Calu3 (cell line): ENCODE results near the gene SEMA4F. TPM values are rescaled to one million over a fixed set of nuclear protein-coding genes. Genes with fewer than 3 reads are reported as not detected.

Experiments
- BruUV-seq: library from RNA; stranded (reverse); fragments of 400-500 nt; replicated peaks from 2 replicates; lab custom pipeline; 2021; lab: Mats Ljungman, UMichigan
- CTCF ChIA-PET: fragments of 300-600 bp; sonication (Branson Sonifier 250); formaldehyde crosslinking; loops from one replicate; lab custom pipeline; 2022; ENCODE audit warnings: antibody characterized with exemption; lab: Charles Lee
- DNase-seq: peaks from one replicate; pipeline ENCODE4 v3.0.0; 2022
- H3K27ac Mint-ChIP-seq: one replicate; pipeline ENCODE4 v1.8.0; 2022; ENCODE audit warnings: mixed read lengths; ENCODE audit not compliant: unreplicated experiment
- H3K27me3 Mint-ChIP-seq: one replicate; pipeline ENCODE4 v1.8.0; 2022; ENCODE audit warnings: mixed read lengths; ENCODE audit not compliant: unreplicated experiment
- H3K36me3 Mint-ChIP-seq: one replicate; pipeline ENCODE4 v1.8.0; 2022; ENCODE audit warnings: mild to moderate bottlenecking, moderate library complexity, mixed read lengths; ENCODE audit not compliant: insufficient read depth, unreplicated experiment
- H3K4me1 Mint-ChIP-seq: one replicate; pipeline ENCODE4 v1.8.0; 2022; ENCODE audit warnings: mild to moderate bottlenecking, low read depth, mixed read lengths; ENCODE audit not compliant: unreplicated experiment
- H3K4me3 Mint-ChIP-seq: one replicate; pipeline ENCODE4 v1.8.0; 2022; ENCODE audit warnings: mild to moderate bottlenecking, low read depth, moderate library complexity, mixed read lengths; ENCODE audit not compliant: unreplicated experiment
- H3K9me3 Mint-ChIP-seq: one replicate; pipeline ENCODE4 v1.8.0; 2022; ENCODE audit warnings: low read depth, mixed read lengths; ENCODE audit not compliant: unreplicated experiment
- intact Hi-C: fragments of 100-400 bp; cut with micrococcal nuclease; formaldehyde crosslinking; loops from one replicate; pipeline ENCODE4 v1.10.0; 2022; ENCODE audit not compliant: unreplicated experiment
- total RNA-seq: library from RNA; stranded (reverse); gene quantifications from 2 replicates; pipeline ENCODE4 v1.2.3, GENCODE V29; 2022
- TF ChIP-seq, protein P1 (sequence below): fragments of 200-600 bp; IDR thresholded peaks from one replicate; pipeline ENCODE4 v1.8.0; 2022; ENCODE audit warnings: antibody characterized with exemption; ENCODE audit not compliant: unreplicated experiment

SEMA4F gene
- total RNA-seq, 1 experiment from 2014 or later: 10.1 TPM

GRCh38 chr2:74695663-74696062 is 41.6 kb downstream of the SEMA4F start:
- TF ChIP-seq, protein P1, sequence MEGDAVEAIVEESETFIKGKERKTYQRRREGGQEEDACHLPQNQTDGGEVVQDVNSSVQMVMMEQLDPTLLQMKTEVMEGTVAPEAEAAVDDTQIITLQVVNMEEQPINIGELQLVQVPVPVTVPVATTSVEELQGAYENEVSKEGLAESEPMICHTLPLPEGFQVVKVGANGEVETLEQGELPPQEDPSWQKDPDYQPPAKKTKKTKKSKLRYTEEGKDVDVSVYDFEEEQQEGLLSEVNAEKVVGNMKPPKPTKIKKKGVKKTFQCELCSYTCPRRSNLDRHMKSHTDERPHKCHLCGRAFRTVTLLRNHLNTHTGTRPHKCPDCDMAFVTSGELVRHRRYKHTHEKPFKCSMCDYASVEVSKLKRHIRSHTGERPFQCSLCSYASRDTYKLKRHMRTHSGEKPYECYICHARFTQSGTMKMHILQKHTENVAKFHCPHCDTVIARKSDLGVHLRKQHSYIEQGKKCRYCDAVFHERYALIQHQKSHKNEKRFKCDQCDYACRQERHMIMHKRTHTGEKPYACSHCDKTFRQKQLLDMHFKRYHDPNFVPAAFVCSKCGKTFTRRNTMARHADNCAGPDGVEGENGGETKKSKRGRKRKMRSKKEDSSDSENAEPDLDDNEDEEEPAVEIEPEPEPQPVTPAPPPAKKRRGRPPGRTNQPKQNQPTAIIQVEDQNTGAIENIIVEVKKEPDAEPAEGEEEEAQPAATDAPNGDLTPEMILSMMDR: no peak
- no peak overlapping the region for H3K27ac Mint-ChIP-seq
- peaks cover 17% of the 10 kb centered on the region for H3K27me3 Mint-ChIP-seq
- CTCF ChIA-PET: no interaction called here
- DNase-seq: no peak
- H3K9me3 Mint-ChIP-seq: no peaks in the 10 kb centered on the region
- peaks cover 34% of the 10 kb centered on the region for H3K4me1 Mint-ChIP-seq
- H3K4me3 Mint-ChIP-seq: no peak overlapping the region
- intact Hi-C loops: no loop called here
- BruUV-seq: no TSS peak
- no peaks in the 10 kb centered on the region for H3K36me3 Mint-ChIP-seq

DNA sequence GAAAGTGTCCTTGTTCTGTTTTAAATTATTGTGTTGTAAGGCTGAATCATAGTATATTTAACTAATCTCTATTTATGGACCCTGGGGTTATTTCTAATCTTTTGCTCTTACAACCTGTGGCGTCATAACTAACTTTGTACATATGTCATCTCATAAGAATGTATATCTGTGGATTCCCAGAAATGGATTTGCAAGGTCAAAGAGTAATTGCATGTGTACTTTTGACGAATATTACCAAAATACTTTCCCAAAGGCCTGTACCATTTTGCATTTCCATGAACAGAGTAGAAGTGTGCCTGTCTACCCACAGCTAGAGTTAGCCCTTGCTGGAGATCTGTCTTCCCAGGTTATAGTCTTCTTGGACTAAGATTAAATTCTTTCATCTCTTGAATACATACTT is 42.8 kb downstream of the SEMA4F start:
- no TSS peak for BruUV-seq
- CTCF ChIA-PET: no interaction called here
- H3K27me3 Mint-ChIP-seq: peaks cover 21% of the 10 kb centered on the region
- H3K36me3 Mint-ChIP-seq: no peaks in the 10 kb centered on the region
- no peaks in the 10 kb centered on the region for H3K9me3 Mint-ChIP-seq
- TF ChIP-seq, protein P1: no peak
- intact Hi-C loops: no loop called here
- no peak overlapping the region for H3K27ac Mint-ChIP-seq
- peaks cover 31% of the 10 kb centered on the region for H3K4me1 Mint-ChIP-seq
- no peak overlapping the region for H3K4me3 Mint-ChIP-seq
- no peak for DNase-seq

DNA sequence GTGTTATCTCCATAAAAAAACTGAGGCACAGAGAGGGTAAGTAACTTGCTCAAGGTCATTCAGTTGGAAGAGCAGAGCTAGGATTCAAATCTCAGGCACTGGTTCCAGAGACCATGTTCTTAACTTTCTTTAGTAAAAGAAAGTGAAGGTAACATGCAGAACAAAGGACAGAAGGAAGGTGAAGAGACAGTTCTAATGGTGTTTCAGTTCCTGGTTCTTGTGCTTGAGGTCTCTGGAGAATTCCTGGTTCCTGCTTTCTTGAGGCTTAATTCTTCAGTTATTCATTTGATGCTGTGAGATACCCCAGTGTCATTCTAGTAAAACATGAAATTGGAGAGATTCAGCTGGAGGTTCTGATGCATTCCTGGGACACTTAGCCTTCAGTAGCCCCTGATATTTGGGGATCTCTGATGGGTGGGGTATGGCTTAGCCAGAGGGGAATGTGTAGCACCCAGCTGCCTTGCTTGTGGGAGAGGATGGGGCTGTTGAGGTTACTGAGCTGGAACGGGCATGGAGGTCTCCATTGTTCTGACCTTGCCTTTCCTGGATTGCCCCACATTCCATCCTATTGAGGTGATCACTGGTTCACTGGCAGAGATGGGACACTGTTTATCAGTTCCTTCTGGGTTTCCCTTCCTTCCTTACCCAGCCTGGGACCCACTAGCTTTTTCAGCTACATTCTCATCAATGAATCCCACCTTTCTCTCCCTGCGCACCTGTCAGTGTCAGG is 46.8 kb downstream of the SEMA4F start:
- CTCF ChIA-PET: interaction anchor here (1.1 kb wide), 1 partner anchor 141 kb away, joined by 3 read pairs; no protein-coding TSS in a partner anchor
- TF ChIP-seq, protein P1: no peak

DNA sequence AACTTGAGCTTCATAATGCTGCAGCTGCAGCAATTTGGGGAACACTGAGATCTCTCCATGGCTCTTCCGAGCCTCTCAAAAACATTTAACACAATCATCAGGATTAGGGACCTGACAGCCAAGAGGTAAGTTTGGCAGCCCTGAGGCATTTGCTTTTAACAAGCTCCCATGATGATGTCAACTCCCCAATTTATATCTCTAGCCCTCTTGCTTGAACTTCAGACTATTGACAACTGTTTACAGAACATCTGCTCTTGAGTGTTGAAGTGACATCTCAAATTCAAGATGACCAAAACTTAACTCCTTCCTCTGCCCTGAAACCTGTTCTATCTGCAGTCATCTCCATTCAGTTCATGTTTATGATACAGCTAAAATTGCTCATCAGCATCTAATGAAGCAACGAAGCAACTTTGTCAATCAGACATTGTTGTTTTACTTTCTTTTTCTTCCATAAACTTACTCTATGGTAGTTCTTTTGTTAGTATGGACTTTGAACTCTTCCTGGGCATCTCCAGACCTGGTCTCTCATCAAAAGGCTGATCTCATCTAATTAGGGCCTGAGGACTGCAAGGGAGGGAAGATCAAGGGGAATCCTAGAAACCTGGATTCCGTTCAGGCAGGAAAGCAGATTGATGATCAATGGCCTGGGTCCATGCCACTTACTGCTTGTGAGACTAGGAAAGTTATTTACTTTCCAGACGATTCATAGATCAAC is 48.1 kb downstream of the SEMA4F start:
- Mint-ChIP-seq H3K4me3 (no peak overlapping the region), H3K36me3 (no peaks in the 10 kb centered on the region), H3K27ac (no peak overlapping the region), H3K9me3 (no peaks in the 10 kb centered on the region), H3K27me3 (peaks cover 25% of the 10 kb centered on the region), H3K4me1 (peaks cover 8% of the 10 kb centered on the region)
- CTCF ChIA-PET: no interaction called here
- no peak for DNase-seq
- TF ChIP-seq, protein P1: no peak
- no TSS peak for BruUV-seq
- intact Hi-C loops: no loop called here

More for the DNA sequence above, 46.8 kb downstream of the SEMA4F start:
- no peak overlapping the region for H3K4me3 Mint-ChIP-seq
- BruUV-seq: no TSS peak
- no peaks in the 10 kb centered on the region for H3K36me3 Mint-ChIP-seq
- DNase-seq: no peak
- H3K27ac Mint-ChIP-seq: no peak overlapping the region
- peaks cover 9% of the 10 kb centered on the region for H3K4me1 Mint-ChIP-seq
- intact Hi-C loops: no loop called here
- peaks cover 25% of the 10 kb centered on the region for H3K27me3 Mint-ChIP-seq
- H3K9me3 Mint-ChIP-seq: no peaks in the 10 kb centered on the region
